ENCODE measurements around the gene ZBTB8B.
"Not testable (repeated sequence)": the region's sequence is repeated elsewhere in the genome, so short reads cannot be mapped to it uniquely, and the experiment has no call there.

ZBTB8B gene

DNA sequence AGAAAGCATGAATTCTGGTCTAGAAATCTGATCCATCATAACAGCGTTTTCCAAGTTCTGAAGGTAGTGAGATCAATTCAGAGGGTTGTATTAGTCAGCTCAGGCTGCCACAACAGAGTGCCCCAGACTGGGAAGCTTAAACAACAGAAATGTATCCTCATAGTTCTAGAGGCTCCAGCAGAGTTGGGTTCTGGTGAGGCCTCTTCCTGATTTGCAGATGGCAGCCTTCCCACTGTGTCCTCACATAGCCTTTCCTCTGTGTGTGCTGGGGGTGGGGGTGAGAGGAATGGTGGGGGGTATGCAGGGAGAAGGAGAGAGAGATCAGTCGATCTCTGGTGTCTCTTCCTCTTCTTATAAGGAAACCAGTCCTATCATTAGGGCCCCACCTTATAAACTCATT is 15.1 kb downstream of the ZBTB8B start:
- H3K9me3 Mint-ChIP-seq, result no peaks in the 10 kb centered on the region
- H3K36me3 Mint-ChIP-seq (ENCODE audit: insufficient read depth), result no peaks in the 10 kb centered on the region
- no peaks in the 10 kb centered on the region for H3K4me1 Mint-ChIP-seq (ENCODE audit: low read depth in 2 of 2)
- DNase-seq, result no peak
- H3K4me3 Mint-ChIP-seq, result no peak overlapping the region
- ATAC-seq (replicated peaks), result no peak
- H3K27ac Mint-ChIP-seq, result no peak overlapping the region
- peaks cover 36 to 56% of the 10 kb centered on the region in 2 donors for H3K27me3 Mint-ChIP-seq

DNA sequence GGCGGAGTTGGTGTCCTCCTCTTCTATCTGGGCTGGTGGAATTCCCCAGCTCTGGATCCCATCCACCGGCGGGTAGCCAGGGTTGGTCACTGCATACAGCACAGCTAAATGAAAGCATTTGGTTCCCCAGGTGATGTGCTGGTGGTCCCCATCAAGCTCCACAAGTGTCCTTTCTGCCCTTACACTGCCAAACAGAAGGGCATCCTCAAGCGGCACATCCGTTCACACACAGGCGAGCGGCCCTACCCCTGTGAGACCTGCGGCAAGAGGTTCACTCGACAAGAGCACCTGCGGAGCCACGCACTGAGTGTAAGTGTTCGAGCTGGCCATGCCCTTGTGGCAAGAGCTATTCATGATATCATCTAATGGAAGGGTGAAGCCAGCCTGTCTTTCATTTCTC is 15.9 kb downstream of the ZBTB8B start:
- Mint-ChIP-seq H3K4me1 (ENCODE audit: low read depth in 2 of 2) (no peaks in the 10 kb centered on the region), H3K27me3 (peaks cover 36 to 53% of the 10 kb centered on the region in 2 donors), H3K9me3 (no peaks in the 10 kb centered on the region), H3K4me3 (no peak overlapping the region), H3K27ac (no peak overlapping the region), H3K36me3 (ENCODE audit: insufficient read depth) (no peaks in the 10 kb centered on the region)
- ATAC-seq (replicated peaks) (no peak), DNase-seq (no peak)

DNA sequence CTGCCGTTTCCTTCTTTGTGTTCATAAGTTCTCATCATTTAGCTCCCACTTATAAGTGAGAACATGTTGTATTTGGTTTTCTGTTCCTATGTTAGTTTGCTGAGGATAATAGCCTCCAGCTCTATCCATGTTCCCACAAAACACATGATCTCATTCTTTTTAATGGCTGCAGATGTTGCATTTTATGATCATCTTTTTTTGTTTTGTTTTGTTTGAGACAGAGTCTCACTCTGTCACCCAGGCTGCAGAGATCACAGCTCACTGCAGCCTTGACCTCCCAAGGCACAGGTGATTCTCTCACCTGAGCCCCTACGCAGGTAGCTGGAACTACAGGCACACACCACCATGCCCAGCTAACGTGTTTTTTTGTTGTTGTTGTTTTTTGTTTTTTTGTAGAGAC is 16.9 kb downstream of the ZBTB8B start:
- H3K9me3 Mint-ChIP-seq, result not testable (repeated sequence)

DNA sequence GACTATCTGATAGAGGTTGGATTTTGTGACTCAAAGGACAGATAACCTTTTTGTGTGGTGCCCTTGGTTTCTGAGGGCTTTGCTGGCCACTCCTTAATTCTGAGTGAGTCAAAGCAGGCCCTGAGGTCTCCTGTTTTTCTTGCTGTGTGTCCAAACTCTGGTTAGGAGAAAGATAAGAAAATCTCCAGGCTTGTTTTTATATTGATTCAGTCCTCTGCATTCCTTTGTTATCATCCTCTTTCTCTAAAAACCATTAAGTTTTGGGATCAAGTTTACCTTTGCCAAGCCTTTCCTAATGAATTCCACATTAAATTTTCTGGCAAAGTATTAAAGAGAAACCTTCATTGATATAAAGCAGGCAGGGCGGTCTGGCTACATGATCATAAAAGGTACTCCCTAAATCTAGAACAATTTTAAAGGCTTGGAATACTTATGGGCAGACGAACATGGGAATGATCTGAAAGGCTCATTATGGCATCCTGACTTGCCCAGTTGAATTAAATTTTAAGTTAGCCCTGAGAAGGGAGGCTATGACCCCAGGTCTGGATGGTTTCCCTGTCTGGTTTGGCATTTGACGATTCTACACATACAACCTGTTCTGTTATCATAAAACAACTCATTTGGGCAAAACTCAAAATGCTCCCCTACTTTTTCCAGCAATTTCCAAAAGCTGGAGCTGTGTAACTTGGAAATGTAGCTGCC is 20.8 kb downstream of the ZBTB8B start:
- no peak overlapping the region for H3K27ac Mint-ChIP-seq
- H3K4me3 Mint-ChIP-seq, result no peak overlapping the region
- no peaks in the 10 kb centered on the region for H3K9me3 Mint-ChIP-seq
- DNase-seq, result no peak
- H3K36me3 Mint-ChIP-seq (ENCODE audit: insufficient read depth), result no peaks in the 10 kb centered on the region
- no peaks in the 10 kb centered on the region for H3K4me1 Mint-ChIP-seq (ENCODE audit: low read depth in 2 of 2)
- peaks cover 27 to 61% of the 10 kb centered on the region in 2 donors for H3K27me3 Mint-ChIP-seq
- no peak for ATAC-seq (replicated peaks)

More for the DNA sequence above, 16.9 kb downstream of the ZBTB8B start:
- H3K36me3 Mint-ChIP-seq (ENCODE audit: insufficient read depth); H3K4me3 Mint-ChIP-seq; ATAC-seq (replicated peaks); H3K27ac Mint-ChIP-seq; DNase-seq; H3K4me1 Mint-ChIP-seq (ENCODE audit: low read depth in 2 of 2): not testable (repeated sequence)
- peaks cover 29 to 43% of the 10 kb centered on the region in 2 donors for H3K27me3 Mint-ChIP-seq

DNA sequence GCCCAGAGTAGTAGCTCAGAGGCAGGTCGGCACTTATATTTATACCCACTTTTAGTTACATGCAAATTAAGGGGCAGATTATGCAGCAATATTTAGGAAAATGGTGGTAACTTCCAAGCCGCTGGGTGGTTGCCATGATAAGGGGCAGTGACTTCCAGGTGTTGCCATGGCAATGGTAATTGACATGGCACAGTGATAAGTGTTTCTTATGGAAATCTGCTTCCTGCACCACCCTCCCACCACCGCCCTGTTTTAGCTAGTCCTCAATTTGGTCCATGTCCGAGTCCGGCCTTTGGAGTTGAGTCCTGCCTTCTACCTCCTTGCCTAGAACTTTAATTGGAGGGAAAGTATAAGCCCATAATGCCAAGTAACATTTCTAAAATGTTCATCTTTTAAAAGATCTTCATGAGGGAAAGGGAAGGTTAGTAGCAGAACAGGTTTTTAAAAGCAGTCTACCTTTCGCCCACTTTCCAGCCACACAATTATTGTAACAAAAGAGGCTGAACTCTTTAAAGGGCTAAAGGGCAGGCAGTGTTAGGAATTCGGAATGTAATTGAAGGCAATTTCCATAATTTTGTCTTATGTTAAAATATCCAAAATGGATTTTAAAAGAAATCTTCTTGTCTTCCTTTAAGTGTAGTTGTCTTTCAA is 21.7 kb downstream of the ZBTB8B start:
- peaks cover 20 to 61% of the 10 kb centered on the region in 2 donors for H3K27me3 Mint-ChIP-seq
- no peaks in the 10 kb centered on the region for H3K36me3 Mint-ChIP-seq (ENCODE audit: insufficient read depth)
- DNase-seq (no peak), ATAC-seq (replicated peaks) (no peak)
- H3K4me1 Mint-ChIP-seq (ENCODE audit: low read depth in 2 of 2), result no peaks in the 10 kb centered on the region
- H3K4me3 Mint-ChIP-seq, result no peak overlapping the region
- no peaks in the 10 kb centered on the region for H3K9me3 Mint-ChIP-seq
- no peak overlapping the region for H3K27ac Mint-ChIP-seq

DNA sequence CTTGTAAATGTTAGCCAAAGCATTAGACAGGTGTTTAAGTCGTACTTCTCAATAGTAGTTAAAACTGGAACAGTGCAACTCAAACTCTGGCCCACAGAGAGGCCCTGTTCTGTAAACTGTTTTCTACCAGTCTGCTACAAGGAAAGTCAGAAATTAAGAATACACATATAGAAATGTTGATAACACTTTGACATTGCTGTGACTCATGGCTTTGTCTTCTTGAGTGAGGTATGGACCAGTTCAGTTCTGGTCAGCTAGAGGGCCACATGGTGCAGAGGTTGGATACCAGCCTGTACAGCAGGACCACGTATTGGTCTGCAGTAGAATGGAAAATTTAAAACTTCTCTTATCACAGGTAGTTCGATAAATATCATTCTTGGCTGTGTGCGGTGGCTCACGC is 22.3 kb downstream of the ZBTB8B start:
- H3K27me3 Mint-ChIP-seq, result peaks cover 20 to 61% of the 10 kb centered on the region in 2 donors
- H3K36me3 Mint-ChIP-seq (ENCODE audit: insufficient read depth), result no peaks in the 10 kb centered on the region
- no peak for DNase-seq
- ATAC-seq (replicated peaks), result no peak
- no peaks in the 10 kb centered on the region for H3K9me3 Mint-ChIP-seq
- no peaks in the 10 kb centered on the region for H3K4me1 Mint-ChIP-seq (ENCODE audit: low read depth in 2 of 2)
- H3K27ac Mint-ChIP-seq, result no peak overlapping the region
- H3K4me3 Mint-ChIP-seq, result no peak overlapping the region

DNA sequence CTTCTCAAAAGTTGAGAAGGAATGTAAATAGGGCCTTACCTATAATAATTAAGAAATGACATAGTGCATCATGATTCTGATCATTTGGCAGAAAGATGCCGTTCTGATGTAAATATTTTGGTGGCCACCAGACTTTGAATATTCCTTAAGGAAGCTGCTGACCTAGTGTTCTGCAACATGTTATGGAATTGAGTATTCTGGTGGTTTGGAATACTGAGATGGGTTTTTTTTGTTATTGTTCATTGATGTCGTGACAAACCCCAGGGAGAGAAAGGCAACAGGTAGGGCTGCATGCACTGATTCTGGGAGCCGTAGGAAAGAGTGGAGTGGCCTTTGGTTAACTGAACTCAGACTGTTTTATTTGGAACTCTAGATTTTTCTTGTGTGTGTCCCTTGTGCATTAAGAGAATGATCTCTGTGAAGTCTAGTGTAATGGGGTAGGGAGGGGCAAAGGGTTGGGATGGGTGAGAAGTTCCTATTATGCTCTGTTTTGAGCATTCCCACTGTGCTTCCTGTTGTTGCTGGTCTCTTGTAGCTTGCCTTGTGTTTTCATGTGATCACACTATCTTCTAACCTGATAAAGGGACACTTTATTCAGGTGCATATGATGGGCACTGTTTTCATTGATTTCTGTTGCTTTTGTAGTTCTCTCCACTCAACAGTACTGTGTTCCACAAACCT is 25.0 kb downstream of the ZBTB8B start:
- peaks cover 28 to 57% of the 10 kb centered on the region in 2 donors for H3K27me3 Mint-ChIP-seq
- no peak for DNase-seq
- H3K4me1 Mint-ChIP-seq (ENCODE audit: low read depth in 2 of 2), result no peaks in the 10 kb centered on the region
- no peak for ATAC-seq (replicated peaks)
- no peaks in the 10 kb centered on the region for H3K36me3 Mint-ChIP-seq (ENCODE audit: insufficient read depth)
- no peak overlapping the region for H3K27ac Mint-ChIP-seq
- no peak overlapping the region for H3K4me3 Mint-ChIP-seq
- H3K9me3 Mint-ChIP-seq, result no peaks in the 10 kb centered on the region

DNA sequence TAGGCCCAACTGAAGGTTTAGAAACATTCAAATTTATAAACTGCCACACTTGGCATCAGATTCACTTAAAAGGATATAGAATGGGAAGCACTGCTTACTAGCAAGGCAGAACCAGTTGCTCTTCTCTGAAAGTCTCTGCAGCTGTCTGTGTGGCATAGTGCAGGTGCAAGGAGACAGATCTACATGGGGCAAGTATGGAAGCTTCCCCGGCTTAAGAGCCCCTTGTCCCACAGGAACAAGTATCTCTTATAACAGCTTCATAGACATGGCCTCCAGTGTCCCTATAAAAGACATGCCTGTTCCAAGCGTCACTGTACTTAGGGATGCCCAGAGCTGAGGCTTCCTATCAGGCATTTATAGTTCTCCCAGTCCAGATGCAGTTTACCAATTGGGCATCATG is 26.5 kb downstream of the ZBTB8B start:
- peaks cover 22 to 51% of the 10 kb centered on the region in 2 donors for H3K27me3 Mint-ChIP-seq
- no peaks in the 10 kb centered on the region for H3K36me3 Mint-ChIP-seq (ENCODE audit: insufficient read depth)
- DNase-seq (no peak), ATAC-seq (replicated peaks) (no peak)
- H3K4me1 Mint-ChIP-seq (ENCODE audit: low read depth in 2 of 2), result no peaks in the 10 kb centered on the region
- H3K4me3 Mint-ChIP-seq, result no peak overlapping the region
- no peak overlapping the region for H3K27ac Mint-ChIP-seq
- no peaks in the 10 kb centered on the region for H3K9me3 Mint-ChIP-seq

DNA sequence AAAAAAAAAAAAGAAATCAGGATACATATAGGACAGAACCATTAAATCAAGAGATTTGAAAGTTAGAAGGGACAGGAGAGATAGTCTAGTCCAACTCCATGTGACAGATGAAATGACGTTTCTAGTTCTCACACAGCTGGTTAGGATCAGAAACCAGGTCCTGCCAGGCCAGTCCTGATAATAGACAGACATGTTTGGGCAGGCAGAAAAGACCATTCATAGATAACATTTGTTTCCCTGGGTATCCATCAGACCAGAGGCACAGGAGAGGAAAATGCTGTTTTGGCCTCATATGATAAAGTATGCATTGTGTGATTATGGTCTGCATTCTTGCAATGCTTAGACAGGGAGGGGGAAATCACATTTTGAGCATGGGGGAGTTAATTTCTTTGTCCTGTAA is 29.3 kb downstream of the ZBTB8B start:
- ATAC-seq (replicated peaks) (no peak), DNase-seq (no peak)
- peaks cover 25 to 54% of the 10 kb centered on the region in 2 donors for H3K27me3 Mint-ChIP-seq
- H3K36me3 Mint-ChIP-seq (ENCODE audit: insufficient read depth), result no peaks in the 10 kb centered on the region
- no peak overlapping the region for H3K27ac Mint-ChIP-seq
- no peaks in the 10 kb centered on the region for H3K4me1 Mint-ChIP-seq (ENCODE audit: low read depth in 2 of 2)
- no peaks in the 10 kb centered on the region for H3K9me3 Mint-ChIP-seq
- H3K4me3 Mint-ChIP-seq, result no peak overlapping the region

DNA sequence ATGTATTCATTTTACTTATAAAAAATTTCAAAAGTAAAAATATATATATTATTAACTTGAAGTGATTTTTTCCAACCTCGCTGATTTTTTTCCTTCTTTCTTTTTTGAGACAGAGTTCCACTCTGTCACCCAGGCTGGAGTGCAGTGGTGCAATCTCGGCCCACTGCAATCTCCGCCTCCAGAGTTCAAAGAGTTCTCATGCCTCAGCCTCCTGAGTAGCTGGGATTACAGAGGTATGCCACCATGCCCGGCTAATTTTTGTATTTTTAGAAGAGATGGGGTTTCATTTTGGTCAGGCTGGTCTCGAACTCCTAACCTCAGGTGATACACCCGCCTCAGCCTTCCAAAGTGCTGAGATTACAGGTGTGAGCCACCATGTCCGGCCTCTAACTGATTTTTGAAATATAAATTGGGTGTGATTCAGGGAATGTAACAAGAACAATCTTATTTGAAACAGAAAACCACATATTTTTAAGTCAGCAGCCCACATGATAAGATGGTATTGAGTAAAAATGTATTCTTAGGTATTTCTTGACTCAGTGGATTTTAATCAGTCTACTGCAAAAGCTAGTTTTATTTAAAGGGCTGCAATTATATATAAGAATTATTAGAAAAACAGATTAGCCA is 30.0 kb downstream of the ZBTB8B start:
- Mint-ChIP-seq H3K36me3 (ENCODE audit: insufficient read depth) (no peaks in the 10 kb centered on the region), H3K4me1 (ENCODE audit: low read depth in 2 of 2) (peaks cover 0 to under 1% of the 10 kb centered on the region in 2 donors), H3K27ac (no peak overlapping the region), H3K9me3 (no peaks in the 10 kb centered on the region), H3K4me3 (no peak overlapping the region), H3K27me3 (peaks cover 31 to 55% of the 10 kb centered on the region in 2 donors)
- DNase-seq, result no peak
- no peak for ATAC-seq (replicated peaks)

DNA sequence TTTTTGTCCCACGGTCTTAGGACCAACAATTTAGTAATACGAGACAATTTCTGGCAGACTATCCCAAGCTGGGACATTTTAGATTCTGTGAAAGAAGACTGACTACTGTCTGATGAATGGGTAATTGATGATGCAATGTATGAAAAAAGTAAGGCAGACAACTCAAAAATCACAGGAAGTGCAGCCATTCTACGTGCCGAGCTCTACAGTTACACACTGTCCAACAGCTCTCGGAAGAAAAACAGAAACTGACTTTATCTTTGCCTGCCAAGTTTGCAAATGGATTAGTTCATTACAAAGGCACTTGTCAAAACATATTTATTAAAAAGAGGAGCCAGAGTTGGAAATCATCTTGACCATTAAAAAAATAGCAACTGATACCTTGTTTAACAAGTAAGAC is 31.3 kb downstream of the ZBTB8B start:
- H3K27ac Mint-ChIP-seq, result no peak overlapping the region
- peaks cover 35 to 49% of the 10 kb centered on the region in 2 donors for H3K27me3 Mint-ChIP-seq
- DNase-seq, result no peak
- H3K4me3 Mint-ChIP-seq, result no peak overlapping the region
- H3K36me3 Mint-ChIP-seq (ENCODE audit: insufficient read depth), result no peaks in the 10 kb centered on the region
- no peaks in the 10 kb centered on the region for H3K9me3 Mint-ChIP-seq
- peaks cover 0 to 2% of the 10 kb centered on the region in 2 donors for H3K4me1 Mint-ChIP-seq (ENCODE audit: low read depth in 2 of 2)
- no peak for ATAC-seq (replicated peaks)

DNA sequence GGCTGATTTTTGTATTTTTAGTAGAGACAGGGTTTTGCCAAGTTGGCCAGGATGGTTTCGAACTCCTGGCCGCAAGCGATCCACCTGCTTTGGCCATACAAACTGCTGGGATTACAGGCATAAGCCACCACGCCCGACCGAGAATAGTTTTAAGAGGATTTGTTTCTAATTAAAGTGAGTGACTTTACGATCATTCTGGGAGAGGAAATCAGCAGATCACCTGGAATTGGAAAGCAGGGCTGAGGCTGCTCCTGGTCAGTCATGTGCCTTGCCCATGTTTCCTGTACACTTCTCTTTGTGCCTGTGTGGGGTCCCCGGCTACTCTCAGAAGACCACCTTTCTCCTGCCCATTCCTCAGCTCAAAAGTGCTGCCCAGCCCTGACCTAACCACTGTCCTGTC is 33.9 kb downstream of the ZBTB8B start:
- H3K27me3 Mint-ChIP-seq, result peaks cover 53 to 57% of the 10 kb centered on the region in 2 donors
- peaks cover 0 to 2% of the 10 kb centered on the region in 2 donors for H3K4me1 Mint-ChIP-seq (ENCODE audit: low read depth in 2 of 2)
- H3K4me3 Mint-ChIP-seq, result no peak overlapping the region
- no peaks in the 10 kb centered on the region for H3K9me3 Mint-ChIP-seq
- DNase-seq (no peak), ATAC-seq (replicated peaks) (no peak)
- no peaks in the 10 kb centered on the region for H3K36me3 Mint-ChIP-seq (ENCODE audit: insufficient read depth)
- H3K27ac Mint-ChIP-seq, result no peak overlapping the region

DNA sequence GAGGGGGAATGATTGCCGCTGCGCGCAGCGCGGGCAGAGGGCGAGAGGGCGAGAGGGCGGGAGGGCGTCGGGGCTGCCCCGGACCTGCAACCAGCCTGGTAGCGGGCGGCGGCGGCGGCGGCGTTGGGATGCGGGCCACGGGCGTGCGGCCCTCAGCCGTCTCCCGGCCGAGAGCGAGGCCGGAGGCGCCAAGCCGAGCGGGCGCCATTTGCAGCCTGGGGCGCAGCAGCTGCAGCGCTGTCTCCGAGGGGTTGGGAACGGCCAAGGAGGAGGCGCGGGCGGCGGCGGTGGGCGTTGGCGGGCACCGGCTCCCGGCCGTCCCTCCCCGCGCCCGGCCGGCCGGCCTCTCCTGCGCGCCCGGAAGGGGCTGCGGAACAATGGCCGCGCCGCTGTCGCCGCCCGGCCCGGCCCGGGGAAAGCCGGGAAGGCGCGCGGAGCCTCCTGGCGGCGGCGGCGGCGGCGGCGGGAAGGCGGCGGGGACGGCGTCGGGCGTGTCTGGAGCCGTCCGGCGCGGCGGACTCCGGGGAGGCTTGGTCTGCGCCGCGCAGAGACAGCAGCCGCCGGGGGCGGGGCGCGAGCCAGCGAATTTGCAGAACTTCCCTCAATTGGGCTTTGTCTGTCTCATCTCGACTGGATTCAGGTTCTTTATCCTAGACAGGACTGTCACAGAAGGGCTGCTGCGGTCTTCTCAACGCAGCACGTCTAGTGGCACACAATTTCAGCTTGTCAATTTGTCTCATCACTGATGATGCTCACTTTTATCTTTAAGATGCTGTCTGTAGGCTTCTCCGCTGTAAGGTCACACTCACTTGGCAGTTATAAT is 35.7 kb downstream of the ZBTB8B start:
- no peaks in the 10 kb centered on the region for H3K36me3 Mint-ChIP-seq (ENCODE audit: insufficient read depth)
- no peak overlapping the region for H3K27ac Mint-ChIP-seq
- no peak for DNase-seq
- no peaks in the 10 kb centered on the region for H3K9me3 Mint-ChIP-seq
- peaks cover 57 to 63% of the 10 kb centered on the region in 2 donors for H3K27me3 Mint-ChIP-seq
- ATAC-seq (replicated peaks), result peak; percentile 59
- H3K4me1 Mint-ChIP-seq (ENCODE audit: low read depth in 2 of 2), result peaks cover 0 to 2% of the 10 kb centered on the region in 2 donors
- H3K4me3 Mint-ChIP-seq, result peak overlapping the region; percentile 83 to 84

All from effector memory CD8-positive, alpha-beta T cell (primary cell).